GM23338 (cell line): ENCODE measurements around the gene MAGI3. TPM values are rescaled to one million over a fixed set of nuclear protein-coding genes. Genes with fewer than 3 reads are reported as not detected.

Experiments used
- ATAC-seq: fragments of 200-7000 bp; cut with Tn5 transposase; 3 replicates; pipeline ENCODE4 v1.9.1; 2020
- DNase-seq: peaks from one replicate; pipeline ENCODE4 v3.0.0-alpha.2; 2015; ENCODE audit warnings: low spot score
- H2AFZ ChIP-seq: fragments of 200-600 bp; sonication (generic); 2 replicates; pipeline ENCODE4 v1.8.0; 2016; ENCODE audit warnings: antibody characterized with exemption, mild to moderate bottlenecking, moderate library complexity
- H3F3A ChIP-seq: fragments of 200-600 bp; sonication (generic); replicated peaks from 2 replicates; pipeline ENCODE4 v1.8.0; 2017; ENCODE audit warnings: antibody characterized with exemption, mixed run types, low read depth
- H3K27ac ChIP-seq: fragments of 200-600 bp; sonication (generic); 2 replicates; pipeline ENCODE4 v1.6.1; 2016; ENCODE audit warnings: low read depth
- H3K27me3 ChIP-seq: fragments of 200-600 bp; sonication (generic); 2 replicates; pipeline ENCODE4 v1.8.0; 2016; ENCODE audit warnings: mild to moderate bottlenecking, mixed run types, moderate library complexity; ENCODE audit not compliant: insufficient read depth
- H3K36me3 ChIP-seq: fragments of 200-600 bp; sonication (generic); 2 replicates; pipeline ENCODE4 v1.8.0; 2016; ENCODE audit warnings: mild to moderate bottlenecking; ENCODE audit not compliant: insufficient read depth
- H3K4me1 ChIP-seq: fragments of 200-600 bp; sonication (generic); 2 replicates; pipeline ENCODE4 v1.8.0; 2016; ENCODE audit warnings: mild to moderate bottlenecking, moderate library complexity; ENCODE audit not compliant: insufficient read depth
- H3K4me2 ChIP-seq: fragments of 200-600 bp; sonication (generic); 2 replicates; pipeline ENCODE4 v1.7.1; 2017; ENCODE audit warnings: mixed run types
- H3K4me3 ChIP-seq: fragments of 200-600 bp; sonication (generic); 2 replicates; pipeline ENCODE4 v1.6.1; 2016; ENCODE audit warnings: mixed run types
- H3K79me2 ChIP-seq: fragments of 200-600 bp; sonication (generic); replicated peaks from 2 replicates; pipeline ENCODE4 v1.8.0; 2017; ENCODE audit warnings: mild to moderate bottlenecking; ENCODE audit not compliant: insufficient read depth
- H3K9me2 ChIP-seq: fragments of 200-600 bp; sonication (generic); 2 replicates; pipeline ENCODE4 v1.8.0; 2017; ENCODE audit not compliant: insufficient read depth
- H4K20me1 ChIP-seq: fragments of 200-600 bp; sonication (generic); replicated peaks from 2 replicates; pipeline ENCODE4 v1.8.0; 2017; ENCODE audit warnings: mild to moderate bottlenecking; ENCODE audit not compliant: insufficient read depth
- H3K27ac Mint-ChIP-seq: 2 replicates; pipeline ENCODE4 v1.8.0; 2020; ENCODE audit warnings: inconsistent platforms, mild to moderate bottlenecking, moderate library complexity, mixed read lengths
- H3K27me3 Mint-ChIP-seq: 3 replicates; pipeline ENCODE4 v1.8.0; 2022; ENCODE audit warnings: low read depth, mild to moderate bottlenecking, moderate library complexity, mixed read lengths, inconsistent platforms; ENCODE audit not compliant: insufficient read depth, poor library complexity
- H3K36me3 Mint-ChIP-seq: 3 replicates; pipeline ENCODE4 v1.8.0; 2021; ENCODE audit warnings: low read depth, mild to moderate bottlenecking, inconsistent platforms, moderate library complexity, mixed read lengths
- H3K4me1 Mint-ChIP-seq: 3 replicates; pipeline ENCODE4 v1.8.0; 2020; ENCODE audit warnings: mild to moderate bottlenecking, inconsistent platforms, mixed read lengths
- H3K4me3 Mint-ChIP-seq: 3 replicates; pipeline ENCODE4 v1.8.0; 2021; ENCODE audit warnings: moderate library complexity, mild to moderate bottlenecking, inconsistent platforms, mixed read lengths
- H3K9me3 Mint-ChIP-seq: 3 replicates; pipeline ENCODE4 v1.8.0; 2020; ENCODE audit warnings: moderate library complexity, mild to moderate bottlenecking, inconsistent platforms, mixed read lengths
- JUNB ChIP-seq: IDR thresholded peaks from one replicate; pipeline ENCODE4 v1.6.1; 2016; ENCODE audit warnings: antibody characterized with exemption; ENCODE audit not compliant: unreplicated experiment
- REST ChIP-seq: IDR thresholded peaks from one replicate; pipeline ENCODE4 v1.6.1; 2018; ENCODE audit warnings: antibody characterized with exemption; ENCODE audit not compliant: unreplicated experiment
- ZNF114 ChIP-seq: fragments of 250-450 bp; sonication (Bioruptor Pico); IDR thresholded peaks from 2 replicates; pipeline ENCODE4 v1.5.0; 2020; ENCODE audit warnings: mild to moderate bottlenecking, moderate library complexity
- ZNF331 ChIP-seq: fragments of 250-450 bp; sonication (Bioruptor Pico); IDR thresholded peaks from 2 replicates; pipeline ENCODE4 v1.5.0; 2020; ENCODE audit warnings: low read depth, mild to moderate bottlenecking, moderate library complexity
- ZNF462 ChIP-seq: fragments of 250-450 bp; sonication (Bioruptor Pico); IDR thresholded peaks from 2 replicates; pipeline ENCODE4 v1.5.0; 2020; ENCODE audit warnings: mild to moderate bottlenecking, moderate library complexity
- polyA plus RNA-seq: library from polyadenylated mRNA; unstranded; fragments of >200 nt; fragmentation: Nextera tagmentation; extraction: Ambion mirVana; gene quantifications from 2 replicates; pipeline ENCODE4 v1.2.1, GENCODE V29; 2016
- total RNA-seq: library from RNA; depleted of rRNA; stranded (reverse); fragments of >200 nt; shearing (Covaris generic); gene quantifications from 2 replicates; pipeline ENCODE4 v1.2.3, GENCODE V29; 2014
- TF ChIP-seq, protein P1 (sequence below), 2 experiments: fragments of 200-600 bp in 1 of 2; sonication (generic) in 1 of 2; conservative IDR thresholded peaks; 2 replicates each; pipeline versions ENCODE4 v1.5.1 to v1.6.1; 2016 to 2017; ENCODE audit warnings: antibody characterized with exemption in 2 of 2, low read depth in 2 of 2, mild to moderate bottlenecking in 2 of 2, moderate library complexity in 1 of 2

Gene MAGI3
- total and polyA plus RNA-seq, 2 experiments from 2014 or later, result 3.9 to 10.0 TPM

DNA sequence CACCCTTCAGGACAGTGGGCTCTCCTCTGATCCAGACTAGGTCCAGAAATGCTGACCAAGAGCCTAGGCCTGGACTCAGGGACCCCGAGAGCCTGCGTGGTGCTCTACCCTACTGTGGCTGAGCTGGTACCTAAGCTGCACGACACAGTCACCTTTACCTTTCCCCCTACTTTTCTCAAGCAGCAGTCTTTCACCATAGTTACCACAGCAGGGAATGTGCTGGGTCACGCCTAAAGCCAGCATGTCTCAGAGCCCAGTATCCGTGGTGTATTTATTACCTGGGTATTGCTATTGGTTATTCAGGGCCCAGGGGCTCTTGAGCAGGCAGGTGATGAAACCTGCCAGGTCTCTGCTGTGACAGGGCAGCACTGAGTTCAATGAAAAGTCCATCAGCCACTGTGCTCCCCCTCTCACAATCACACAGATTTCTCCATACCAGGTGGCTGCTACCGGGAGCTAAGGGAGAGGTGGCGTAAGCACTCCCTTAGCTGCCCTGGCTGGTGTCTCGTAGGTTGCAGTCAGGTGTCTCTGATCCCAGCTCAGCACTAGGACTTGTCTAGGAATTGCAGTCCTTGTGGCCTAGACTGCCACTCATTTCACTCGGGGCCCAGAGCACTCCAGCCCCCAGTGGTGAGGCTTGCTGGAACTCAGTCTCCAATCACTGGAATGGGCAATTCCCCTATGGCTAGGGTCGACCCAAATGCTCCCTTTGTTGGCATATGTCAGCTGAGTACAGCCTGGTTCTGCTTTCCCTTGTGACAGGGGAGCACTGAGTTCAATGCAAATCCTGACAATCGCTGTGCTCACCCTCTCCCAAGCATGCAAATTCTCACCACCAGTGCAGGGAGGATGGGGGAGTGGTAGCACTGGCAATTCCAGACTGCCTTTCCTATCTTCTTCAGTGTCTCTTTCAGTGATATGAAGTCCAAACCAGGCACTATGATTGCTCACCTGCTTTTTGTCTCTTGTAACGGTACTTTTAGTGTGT lies 240.3 kb downstream of the MAGI3 start (continued):
- TF ChIP-seq, protein P1, sequence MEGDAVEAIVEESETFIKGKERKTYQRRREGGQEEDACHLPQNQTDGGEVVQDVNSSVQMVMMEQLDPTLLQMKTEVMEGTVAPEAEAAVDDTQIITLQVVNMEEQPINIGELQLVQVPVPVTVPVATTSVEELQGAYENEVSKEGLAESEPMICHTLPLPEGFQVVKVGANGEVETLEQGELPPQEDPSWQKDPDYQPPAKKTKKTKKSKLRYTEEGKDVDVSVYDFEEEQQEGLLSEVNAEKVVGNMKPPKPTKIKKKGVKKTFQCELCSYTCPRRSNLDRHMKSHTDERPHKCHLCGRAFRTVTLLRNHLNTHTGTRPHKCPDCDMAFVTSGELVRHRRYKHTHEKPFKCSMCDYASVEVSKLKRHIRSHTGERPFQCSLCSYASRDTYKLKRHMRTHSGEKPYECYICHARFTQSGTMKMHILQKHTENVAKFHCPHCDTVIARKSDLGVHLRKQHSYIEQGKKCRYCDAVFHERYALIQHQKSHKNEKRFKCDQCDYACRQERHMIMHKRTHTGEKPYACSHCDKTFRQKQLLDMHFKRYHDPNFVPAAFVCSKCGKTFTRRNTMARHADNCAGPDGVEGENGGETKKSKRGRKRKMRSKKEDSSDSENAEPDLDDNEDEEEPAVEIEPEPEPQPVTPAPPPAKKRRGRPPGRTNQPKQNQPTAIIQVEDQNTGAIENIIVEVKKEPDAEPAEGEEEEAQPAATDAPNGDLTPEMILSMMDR (conservative IDR thresholded peaks at IDR 0.05; ENCODE audit: low read depth in 2 of 2), result no peak
- TF ChIP-seq ZNF114 (CRISPR knock-in tag) (no peak), ZNF331 (no peak)

- no peaks in the 10 kb centered on the region for H3K4me1 Mint-ChIP-seq
- Histone ChIP-seq H3K27me3 (no peaks in the 10 kb centered on the region), H4K20me1 (no peaks in the 10 kb centered on the region), H3K4me3 (no peak overlapping the region), H3K36me3 (peaks cover 6% of the 10 kb centered on the region), H3K9me2 (no peaks in the 10 kb centered on the region), H3K27ac (no peak overlapping the region), H3F3A (no peaks in the 10 kb centered on the region), H3K4me1 (no peaks in the 10 kb centered on the region), H2AFZ (no peak overlapping the region), H3K4me2 (no peak overlapping the region), H3K79me2 (no peaks in the 10 kb centered on the region)
- H3K36me3 Mint-ChIP-seq, result peaks cover 24% of the 10 kb centered on the region
- H3K9me3 Mint-ChIP-seq, result peaks cover 25% of the 10 kb centered on the region
- H3K27ac Mint-ChIP-seq, result no peak overlapping the region
- no peak overlapping the region for H3K4me3 Mint-ChIP-seq
- DNase-seq, result no peak
- TF ChIP-seq JUNB (no peak), ZNF462 (CRISPR knock-in tag) (no peak), REST (no peak), ZNF114 (CRISPR knock-in tag) (no peak)
- peaks cover 2% of the 10 kb centered on the region for H3K27me3 Mint-ChIP-seq
- no peak for ATAC-seq
These were observed 251.1 kb downstream of the MAGI3 start for GRCh38 chr1:113641396-113641795.
